Spinal cord (tissue), 10 donors: ENCODE measurements around the gene EXOSC5. TPM values are rescaled to one million over a fixed set of nuclear protein-coding genes. Genes with fewer than 3 reads are reported as not detected.

Experiments used
- DNase-seq, 6 donors: peaks; one replicate each; pipeline versions ENCODE4 v3.0.0 to v3.0.0-alpha.2; 2013 to 2015; ENCODE audit warnings: low spot score in 6 of 6, low read depth in 4 of 6
- H3K27ac ChIP-seq: one replicate; pipeline ENCODE4 v1.5.1; 2013; ENCODE audit warnings: low read depth, low read length, control low read depth
- H3K27me3 ChIP-seq: one replicate; pipeline ENCODE4 v1.6.1; 2013; ENCODE audit warnings: low read length; ENCODE audit not compliant: control insufficient read depth, insufficient read depth
- H3K36me3 ChIP-seq: one replicate; pipeline ENCODE4 v1.6.1; 2013; ENCODE audit warnings: low read length; ENCODE audit not compliant: control insufficient read depth, insufficient read depth
- H3K4me1 ChIP-seq: one replicate; pipeline ENCODE4 v1.6.1; 2013; ENCODE audit warnings: low read length; ENCODE audit not compliant: control insufficient read depth, insufficient read depth
- H3K4me3 ChIP-seq: one replicate; pipeline ENCODE4 v1.5.1; 2013; ENCODE audit warnings: low read depth, low read length, control low read depth
- H3K9me3 ChIP-seq: one replicate; pipeline ENCODE4 v1.6.1; 2013; ENCODE audit warnings: low read length; ENCODE audit not compliant: control insufficient read depth, insufficient read depth
- WGBS: methylation state at CpG from one replicate; pipeline ENCODE4 v1.1.5; 2013; ENCODE audit warnings: missing lambda C conversion rate; ENCODE audit not compliant: insufficient coverage; 5-methylcytosine and 5-hydroxymethylcytosine counted together
- polyA plus RNA-seq, 2 donors: library from polyadenylated mRNA; unstranded; fragments of 120-200 nt; gene quantifications; one replicate each; pipeline ENCODE4 v1.2.1, GENCODE V29; 2013; ENCODE audit not compliant: insufficient read length in 2 of 2
- total RNA-seq, 2 donors: library from RNA; depleted of rRNA in 1 of 2; stranded (reverse); fragments of 120-200 nt in 1 of 2; fragments of >200 nt in 1 of 2; gene quantifications; one replicate each; pipeline versions ENCODE4 v1.2.3 to v1.2.4, GENCODE V29; 2013 to 2014
- donor health status: healthy.

EXOSC5 gene
- total and polyA plus RNA-seq, 4 donors: 7.7 to 20.5 (median 14.5) TPM

DNA sequence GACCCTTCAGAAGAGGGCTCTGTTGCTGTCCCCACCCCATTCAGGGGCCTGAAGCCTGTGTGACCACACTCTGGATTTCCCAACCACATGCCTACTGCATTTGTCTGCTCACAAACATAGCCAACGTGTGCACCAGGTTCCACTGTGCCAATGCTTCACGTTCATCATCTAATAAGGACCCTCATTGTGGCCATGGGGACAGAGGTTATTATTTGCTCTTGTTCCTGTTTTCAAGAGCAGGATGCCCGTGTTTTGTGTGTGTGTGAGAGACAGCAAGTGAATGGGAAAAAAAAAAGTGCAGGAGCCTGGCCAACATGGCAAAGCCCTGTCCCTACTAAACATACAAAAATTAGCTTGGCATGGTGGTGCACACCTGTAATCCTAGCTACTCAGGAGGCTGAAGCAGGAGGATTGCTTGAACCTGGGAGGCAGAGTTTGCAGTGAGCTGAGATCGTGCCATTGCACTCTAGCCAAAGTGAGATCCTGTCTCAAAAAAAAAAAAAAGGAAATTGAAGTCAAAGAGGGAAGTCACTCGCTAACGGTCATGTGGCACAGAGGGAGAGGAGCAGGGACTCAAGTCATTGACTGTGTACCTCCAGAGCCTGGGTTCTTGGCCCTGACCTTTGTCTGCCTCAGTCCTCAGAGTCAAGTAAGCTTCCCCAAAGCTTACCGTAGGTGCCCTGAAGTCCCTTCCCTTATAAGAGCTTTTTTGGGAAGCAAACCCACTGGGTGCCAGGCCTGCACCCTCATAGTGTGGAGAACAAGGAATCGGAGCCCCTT is 23.1 kb upstream of the EXOSC5 start:
- DNase-seq: no peak
- Histone ChIP-seq H3K36me3 (peaks cover 96% of the 10 kb centered on the region), H3K4me3 (no peak overlapping the region), H3K9me3 (no peaks in the 10 kb centered on the region), H3K27me3 (no peaks in the 10 kb centered on the region), H3K4me1 (no peaks in the 10 kb centered on the region), H3K27ac (no peak overlapping the region)
- 94% methylated on average over 6 of the region's 8 CpGs for WGBS

GRCh38 chr19:41416194-41416674 is 19.1 kb upstream of the EXOSC5 start:
- Histone ChIP-seq H3K9me3 (no peaks in the 10 kb centered on the region), H3K4me3 (no peak overlapping the region), H3K27ac (no peak overlapping the region), H3K27me3 (no peaks in the 10 kb centered on the region), H3K4me1 (peaks cover 10% of the 10 kb centered on the region), H3K36me3 (peaks cover 91% of the 10 kb centered on the region)
- no peak for DNase-seq
- 99% methylated on average over 12 of the region's 12 CpGs for WGBS

GRCh38 chr19:41415154-41415571 is 18.0 kb upstream of the EXOSC5 start:
- H3K36me3 ChIP-seq: peaks cover 91% of the 10 kb centered on the region
- DNase-seq: no peak
- no peaks in the 10 kb centered on the region for H3K27me3 ChIP-seq
- 79% methylated on average over 7 of the region's 9 CpGs for WGBS
- H3K4me1 ChIP-seq: peaks cover 15% of the 10 kb centered on the region
- H3K27ac ChIP-seq: no peak overlapping the region
- H3K9me3 ChIP-seq: no peaks in the 10 kb centered on the region
- H3K4me3 ChIP-seq: no peak overlapping the region

DNA sequence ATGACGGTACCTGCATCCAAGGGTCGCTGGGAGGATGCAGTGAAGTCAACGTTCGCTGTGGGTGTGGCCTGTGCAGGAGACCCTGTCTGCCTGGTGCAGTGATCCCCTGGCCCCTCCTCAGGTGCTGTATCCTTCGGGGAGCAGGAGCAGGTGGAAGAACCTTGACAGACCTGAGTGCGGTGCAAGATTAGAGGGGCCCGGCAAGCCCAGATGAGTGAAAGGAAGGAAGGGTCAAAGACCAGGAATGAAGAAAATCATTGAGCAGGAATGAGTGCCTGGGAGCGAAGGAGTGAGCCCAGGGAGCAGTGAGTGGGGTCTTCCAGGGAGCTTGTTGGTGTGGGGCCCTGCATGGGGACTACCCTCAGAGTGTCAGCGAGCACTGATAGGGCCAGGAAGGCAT is 17.3 kb upstream of the EXOSC5 start:
- 90% methylated on average over 9 of the region's 9 CpGs for WGBS
- Histone ChIP-seq H3K36me3 (peaks cover 84% of the 10 kb centered on the region), H3K27me3 (no peaks in the 10 kb centered on the region), H3K4me3 (no peak overlapping the region), H3K27ac (no peak overlapping the region), H3K9me3 (no peaks in the 10 kb centered on the region), H3K4me1 (peaks cover 15% of the 10 kb centered on the region)
- no peak for DNase-seq

GRCh38 chr19:41413947-41414346 is 16.8 kb upstream of the EXOSC5 start:
- no peaks in the 10 kb centered on the region for H3K9me3 ChIP-seq
- DNase-seq: no peak
- no peak overlapping the region for H3K27ac ChIP-seq
- 93% methylated on average over 9 of the region's 10 CpGs for WGBS
- H3K4me1 ChIP-seq: peaks cover 15% of the 10 kb centered on the region
- no peak overlapping the region for H3K4me3 ChIP-seq
- H3K27me3 ChIP-seq: no peaks in the 10 kb centered on the region
- H3K36me3 ChIP-seq: peaks cover 79% of the 10 kb centered on the region

DNA sequence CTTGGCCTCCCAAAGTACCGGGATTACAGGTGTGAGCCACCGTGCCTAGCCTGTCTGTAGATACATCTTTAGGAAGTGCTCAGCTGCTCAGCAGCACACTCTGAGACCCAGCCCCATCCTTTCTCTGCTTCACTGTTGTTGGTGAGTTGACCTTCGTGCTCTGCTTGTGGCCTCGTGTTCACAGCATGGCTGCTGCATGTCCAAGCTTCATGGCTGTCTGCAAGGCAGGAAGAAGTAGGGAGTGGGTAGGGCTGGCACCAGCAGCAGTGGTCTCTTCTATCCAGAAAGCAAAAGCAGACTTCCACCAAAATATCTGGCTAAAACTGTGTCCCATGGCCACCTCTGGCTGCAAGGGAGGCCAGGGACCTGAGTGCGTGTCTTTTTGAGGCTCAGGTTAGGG is 15.8 kb upstream of the EXOSC5 start:
- DNase-seq: no peak
- H3K27ac ChIP-seq: no peak overlapping the region
- no peaks in the 10 kb centered on the region for H3K9me3 ChIP-seq
- H3K36me3 ChIP-seq: peaks cover 71% of the 10 kb centered on the region
- WGBS: 93% methylated on average over 5 of the region's 5 CpGs
- peaks cover 15% of the 10 kb centered on the region for H3K4me1 ChIP-seq
- no peak overlapping the region for H3K4me3 ChIP-seq
- no peaks in the 10 kb centered on the region for H3K27me3 ChIP-seq

DNA sequence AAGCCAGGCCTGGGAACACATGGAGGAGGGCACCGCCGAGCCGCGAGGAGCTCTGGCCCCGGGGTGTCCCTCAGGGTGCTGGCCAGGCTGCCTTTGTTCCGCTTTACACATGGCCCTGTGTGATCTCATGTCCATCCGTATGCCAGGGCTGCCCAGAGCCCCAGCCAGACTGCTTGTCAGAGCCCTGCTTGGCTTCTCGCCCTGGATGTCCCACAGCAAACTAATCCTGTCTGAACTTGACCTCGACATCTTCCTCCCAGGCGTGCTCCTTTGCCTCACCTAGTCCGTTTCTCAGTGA is 14.8 kb upstream of the EXOSC5 start:
- peaks cover 61% of the 10 kb centered on the region for H3K36me3 ChIP-seq
- no peak overlapping the region for H3K27ac ChIP-seq
- WGBS: 57% methylated on average over 11 of the region's 11 CpGs
- no peak overlapping the region for H3K4me3 ChIP-seq
- no peaks in the 10 kb centered on the region for H3K9me3 ChIP-seq
- H3K27me3 ChIP-seq: no peaks in the 10 kb centered on the region
- H3K4me1 ChIP-seq: peaks cover 15% of the 10 kb centered on the region
- no peak for DNase-seq

DNA sequence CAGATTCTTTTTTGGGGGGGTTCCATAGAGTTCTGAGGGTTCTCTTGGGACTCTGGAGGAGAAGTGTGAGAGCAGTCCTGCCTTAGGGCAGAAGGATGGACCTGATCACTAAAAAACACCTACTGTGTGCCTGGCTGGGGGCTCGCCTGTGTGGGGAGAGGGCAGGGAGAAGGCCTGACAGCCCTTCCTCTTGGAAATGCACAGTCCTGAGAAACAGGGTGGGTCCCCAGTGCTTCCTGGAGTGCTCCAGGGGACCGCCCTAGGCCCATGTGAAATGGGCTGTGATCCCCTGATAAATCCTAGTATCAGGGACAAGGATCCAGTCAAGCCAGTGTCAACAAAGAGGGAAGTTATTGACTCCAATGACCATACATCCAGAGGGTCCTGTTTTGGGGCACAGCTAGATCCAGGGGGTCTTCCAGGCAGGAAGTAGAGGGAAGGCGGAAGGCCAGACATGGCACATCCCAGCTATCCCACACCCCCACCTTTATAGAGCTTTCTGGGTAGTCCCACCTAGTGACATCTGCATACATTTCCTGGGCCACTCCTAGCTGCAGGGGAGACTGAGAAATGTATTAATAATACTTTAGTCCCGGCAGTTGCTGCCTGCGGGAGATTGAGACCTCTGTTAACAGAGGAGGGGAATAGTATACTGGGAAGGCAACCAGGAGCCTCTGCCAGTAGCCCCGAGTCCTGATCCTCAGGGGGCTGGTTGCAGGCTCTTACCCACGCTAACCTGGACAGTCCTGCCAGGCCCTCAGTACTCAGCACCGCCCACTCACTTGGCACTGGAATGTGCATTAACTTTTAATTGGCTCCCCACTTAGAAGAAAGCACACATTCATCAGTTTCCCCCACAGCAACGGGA is 14.2 kb upstream of the EXOSC5 start:
- DNase-seq: no peak
- 68% methylated on average over 7 of the region's 9 CpGs for WGBS
- peaks cover 55% of the 10 kb centered on the region for H3K36me3 ChIP-seq
- H3K9me3 ChIP-seq: no peaks in the 10 kb centered on the region
- H3K27me3 ChIP-seq: no peaks in the 10 kb centered on the region
- H3K4me1 ChIP-seq: peaks cover 15% of the 10 kb centered on the region
- H3K27ac ChIP-seq: no peak overlapping the region
- H3K4me3 ChIP-seq: no peak overlapping the region

GRCh38 chr19:41410336-41411054 is 13.3 kb upstream of the EXOSC5 start:
- 95% methylated on average over 20 of the region's 23 CpGs for WGBS
- no peak for DNase-seq

More at GRCh38 chr19:41410336-41411054, 13.3 kb upstream of the EXOSC5 start:
- Histone ChIP-seq H3K9me3 (no peaks in the 10 kb centered on the region), H3K36me3 (peaks cover 51% of the 10 kb centered on the region), H3K27ac (no peak overlapping the region), H3K27me3 (no peaks in the 10 kb centered on the region), H3K4me3 (no peak overlapping the region), H3K4me1 (peaks cover 15% of the 10 kb centered on the region)
